Measurements from ENCODE around the gene PEAK1.

Gene PEAK1

DNA sequence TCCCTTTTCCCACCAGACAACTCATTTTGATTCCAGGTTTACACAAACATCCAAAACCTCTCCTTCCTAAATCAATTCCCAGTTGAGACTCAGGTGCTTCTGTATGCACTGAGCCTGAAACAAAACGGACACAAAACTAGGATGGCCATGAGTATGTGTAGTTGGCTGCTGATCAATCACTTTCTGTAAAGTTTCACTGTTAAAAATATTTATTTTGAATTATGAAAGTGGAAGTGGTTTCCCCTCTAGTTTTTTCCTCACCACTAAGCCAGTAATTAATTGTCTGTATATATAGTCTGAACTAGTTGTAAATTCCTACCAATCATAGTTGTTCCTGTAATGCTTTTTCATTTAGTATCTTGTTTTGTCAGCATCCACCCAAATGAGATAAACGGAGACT is 297.3 kb downstream of the PEAK1 start:
- TF ChIP-seq, protein P1, sequence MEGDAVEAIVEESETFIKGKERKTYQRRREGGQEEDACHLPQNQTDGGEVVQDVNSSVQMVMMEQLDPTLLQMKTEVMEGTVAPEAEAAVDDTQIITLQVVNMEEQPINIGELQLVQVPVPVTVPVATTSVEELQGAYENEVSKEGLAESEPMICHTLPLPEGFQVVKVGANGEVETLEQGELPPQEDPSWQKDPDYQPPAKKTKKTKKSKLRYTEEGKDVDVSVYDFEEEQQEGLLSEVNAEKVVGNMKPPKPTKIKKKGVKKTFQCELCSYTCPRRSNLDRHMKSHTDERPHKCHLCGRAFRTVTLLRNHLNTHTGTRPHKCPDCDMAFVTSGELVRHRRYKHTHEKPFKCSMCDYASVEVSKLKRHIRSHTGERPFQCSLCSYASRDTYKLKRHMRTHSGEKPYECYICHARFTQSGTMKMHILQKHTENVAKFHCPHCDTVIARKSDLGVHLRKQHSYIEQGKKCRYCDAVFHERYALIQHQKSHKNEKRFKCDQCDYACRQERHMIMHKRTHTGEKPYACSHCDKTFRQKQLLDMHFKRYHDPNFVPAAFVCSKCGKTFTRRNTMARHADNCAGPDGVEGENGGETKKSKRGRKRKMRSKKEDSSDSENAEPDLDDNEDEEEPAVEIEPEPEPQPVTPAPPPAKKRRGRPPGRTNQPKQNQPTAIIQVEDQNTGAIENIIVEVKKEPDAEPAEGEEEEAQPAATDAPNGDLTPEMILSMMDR (IDR thresholded peaks at IDR 0.05; ENCODE audit: insufficient read depth, low read depth, low read length, missing control alignments), result no peak
- no peak overlapping the region for H3K4me3 ChIP-seq (ENCODE audit: low read length)
- DNase-seq (ENCODE audit: low read depth), result no peak

DNA sequence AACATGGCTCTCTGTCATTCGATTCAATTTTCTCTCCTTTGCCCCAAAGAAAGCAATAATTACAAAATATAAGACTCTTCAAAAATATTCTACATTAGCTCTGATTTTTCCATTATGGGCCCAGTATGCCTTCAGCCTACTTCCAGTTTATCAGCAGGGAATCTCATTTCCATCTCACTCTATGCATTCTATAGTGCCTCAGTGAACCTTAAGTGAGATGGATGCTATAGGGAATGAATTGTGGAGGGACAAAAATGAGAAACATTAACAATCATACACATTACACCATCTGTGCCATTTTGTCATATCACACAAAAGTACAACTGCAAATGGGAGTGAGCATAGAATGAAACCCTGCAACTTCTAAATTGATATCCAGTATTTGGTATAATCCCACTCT is 298.3 kb downstream of the PEAK1 start:
- TF ChIP-seq, protein P1 (IDR thresholded peaks at IDR 0.05; ENCODE audit: insufficient read depth, low read depth, low read length, missing control alignments), result no peak
- H3K4me3 ChIP-seq (ENCODE audit: low read length), result no peak overlapping the region
- no peak for DNase-seq (ENCODE audit: low read depth)

DNA sequence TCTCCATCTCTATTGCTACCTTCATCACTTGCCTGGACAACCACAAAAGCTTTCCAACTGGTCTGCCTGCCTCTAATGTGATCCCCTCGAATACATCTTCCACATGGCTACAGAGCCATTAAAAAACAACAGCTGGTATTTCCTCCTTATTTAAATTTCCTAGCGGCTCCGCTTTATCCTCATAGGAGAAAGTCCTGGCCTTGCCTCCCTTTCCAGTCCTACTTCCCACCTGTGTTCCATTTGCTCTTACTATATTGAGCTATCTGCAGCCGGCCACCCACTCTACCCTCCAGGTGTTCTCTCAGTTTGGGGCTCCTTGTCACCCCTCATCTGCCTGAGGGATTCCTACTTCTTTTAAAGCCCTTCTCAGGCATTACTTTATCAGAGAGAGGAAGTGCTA is 299.3 kb downstream of the PEAK1 start:
- DNase-seq (ENCODE audit: low read depth), result no peak
- TF ChIP-seq, protein P1 (IDR thresholded peaks at IDR 0.05; ENCODE audit: insufficient read depth, low read depth, low read length, missing control alignments), result no peak
- H3K4me3 ChIP-seq (ENCODE audit: low read length), result no peak overlapping the region

DNA sequence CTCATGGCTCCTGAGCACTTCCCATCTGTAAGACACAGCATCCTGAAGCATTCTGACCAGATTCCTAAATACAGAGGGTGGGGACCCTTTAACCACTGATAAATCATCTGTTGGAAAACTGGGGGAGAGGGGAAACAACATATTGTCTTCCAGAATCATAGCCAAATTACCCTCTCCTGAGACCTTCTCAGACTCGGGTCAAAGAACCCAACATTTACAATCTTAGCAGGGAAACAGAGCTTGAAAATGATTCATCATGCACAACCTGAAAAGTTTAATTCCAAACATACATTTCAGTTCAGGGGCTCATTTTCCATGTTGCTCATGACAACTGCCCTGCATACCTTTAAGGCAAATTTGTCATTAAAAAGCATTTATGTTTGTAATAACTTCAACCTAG is 300.5 kb downstream of the PEAK1 start:
- no peak for DNase-seq (ENCODE audit: low read depth)
- TF ChIP-seq, protein P1 (IDR thresholded peaks at IDR 0.05; ENCODE audit: insufficient read depth, low read depth, low read length, missing control alignments), result no peak
- H3K4me3 ChIP-seq (ENCODE audit: low read length), result no peak overlapping the region

DNA sequence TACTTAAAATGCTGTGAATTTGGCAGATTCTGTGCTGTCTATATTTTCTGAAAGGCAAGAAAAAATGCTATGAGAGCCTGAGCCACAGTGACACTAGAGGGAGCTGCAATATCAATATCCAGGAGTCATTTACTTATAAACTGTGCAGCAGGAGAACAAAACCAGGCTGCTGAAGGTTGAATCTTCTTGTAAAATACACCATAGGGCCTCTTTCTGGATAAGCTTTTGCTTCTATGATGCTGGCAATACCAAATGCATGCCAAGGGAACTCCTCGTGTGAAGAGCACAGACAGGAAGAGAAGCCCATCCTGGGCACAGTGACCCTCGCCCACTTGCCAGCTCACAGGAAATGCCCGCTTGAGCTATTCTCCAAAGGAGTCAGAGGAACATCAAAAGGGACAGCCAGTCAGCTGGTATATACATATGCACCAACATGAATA is 301.0 kb downstream of the PEAK1 start:
- no peak overlapping the region for H3K4me3 ChIP-seq (ENCODE audit: low read length)

DNA sequence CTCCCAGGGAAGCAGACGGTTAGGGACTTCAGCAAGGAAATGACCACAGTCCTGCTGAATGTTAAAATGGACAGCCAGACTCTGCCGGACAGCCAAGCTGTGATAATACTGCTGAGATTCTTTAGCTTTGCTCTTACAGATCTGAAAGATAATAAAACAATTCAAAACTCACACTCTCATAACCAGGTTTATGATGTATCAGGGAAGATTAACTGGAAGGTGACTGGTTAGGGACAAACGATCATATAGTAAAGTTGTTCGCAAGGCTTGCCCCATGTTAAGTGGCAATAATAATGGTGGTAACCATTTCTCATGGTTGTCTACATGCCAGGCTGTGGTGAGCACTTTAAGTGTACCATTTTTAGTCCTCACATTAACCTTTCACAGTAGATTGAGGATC is 304.7 kb downstream of the PEAK1 start:
- DNase-seq (ENCODE audit: low read depth), result no peak
- no peak overlapping the region for H3K4me3 ChIP-seq (ENCODE audit: low read length)
- TF ChIP-seq, protein P1 (IDR thresholded peaks at IDR 0.05; ENCODE audit: insufficient read depth, low read depth, low read length, missing control alignments), result no peak

More for the DNA sequence above, 301.0 kb downstream of the PEAK1 start:
- TF ChIP-seq, protein P1 (IDR thresholded peaks at IDR 0.05; ENCODE audit: insufficient read depth, low read depth, low read length, missing control alignments), result peak; percentile 76
- peak; percentile 70 for DNase-seq (ENCODE audit: low read depth)

DNA sequence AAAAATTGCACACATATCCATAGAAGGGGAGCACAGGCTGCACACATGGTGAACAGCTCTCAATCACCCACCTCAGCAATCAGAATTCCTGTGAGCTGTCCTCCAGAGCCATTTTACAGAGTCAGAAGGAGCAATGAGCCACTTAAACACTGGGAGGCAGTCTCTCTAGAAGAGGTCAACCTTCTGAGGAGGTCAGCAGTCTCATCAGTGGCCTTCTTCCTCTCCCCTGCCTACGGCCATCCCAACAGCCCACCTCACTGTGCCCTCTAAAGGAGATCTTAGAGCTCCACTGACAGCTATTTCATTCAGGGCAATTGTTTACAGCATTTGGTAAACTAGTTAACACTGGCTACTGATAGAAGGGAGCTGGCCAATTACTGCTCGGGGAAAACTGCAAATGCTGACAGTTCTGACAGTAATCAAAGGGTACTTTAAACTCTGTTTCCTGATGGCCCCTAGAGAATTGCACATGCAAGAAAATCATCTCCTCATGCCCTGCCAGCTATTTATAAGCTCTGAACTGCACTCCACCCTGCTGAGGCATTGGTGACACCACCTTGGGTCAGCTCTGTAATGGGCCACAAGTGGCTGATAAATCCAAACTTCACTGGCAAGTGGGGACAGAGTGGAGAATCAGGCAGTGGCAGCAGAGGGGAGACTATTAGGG is 306.9 kb downstream of the PEAK1 start:
- no peak for DNase-seq (ENCODE audit: low read depth)
- TF ChIP-seq, protein P1 (IDR thresholded peaks at IDR 0.05; ENCODE audit: insufficient read depth, low read depth, low read length, missing control alignments), result no peak
- no peak overlapping the region for H3K4me3 ChIP-seq (ENCODE audit: low read length)

Data from epithelial cell of esophagus (primary cell).